DMS53 treated with DMSO at 0.1 percent for 48 hours (cell line): ENCODE data around the gene CDC25B.

Experiments
- DNase-seq: peaks from one replicate; lab custom pipeline; 2025; ENCODE audit not compliant: unreplicated experiment; lab: John Stamatoyannopoulos, UW

CDC25B gene

GRCh38 chr20:3802524-3803239 is 6.6 kb downstream of the CDC25B start:
- DNase-seq = peak; percentile 84

- DNase-seq = no peak
Observed at GRCh38 chr20:3803289-3803688, 7.2 kb downstream of the CDC25B start.

GRCh38 chr20:3803854-3804253 is 7.7 kb downstream of the CDC25B start:
- DNase-seq = no peak

GRCh38 chr20:3804254-3804751 is 8.2 kb downstream of the CDC25B start:
- no peak for DNase-seq

- no peak for DNase-seq
Observed at GRCh38 chr20:3804781-3805180, 8.7 kb downstream of the CDC25B start.

- no peak for DNase-seq
Observed at GRCh38 chr20:3808544-3808943, 12.4 kb downstream of the CDC25B start.

GRCh38 chr20:3811467-3812258 is 15.6 kb downstream of the CDC25B start:
- peak; percentile 91 for DNase-seq

- DNase-seq = no peak
Observed at GRCh38 chr20:3812259-3812681, 16.2 kb downstream of the CDC25B start.

- no peak for DNase-seq
Observed at GRCh38 chr20:3812975-3813847, 17.1 kb downstream of the CDC25B start.

GRCh38 chr20:3813848-3814581 is 17.9 kb downstream of the CDC25B start:
- no peak for DNase-seq

- DNase-seq = no peak
Observed at GRCh38 chr20:3814928-3815495, 18.9 kb downstream of the CDC25B start.

GRCh38 chr20:3815703-3816315 is 19.7 kb downstream of the CDC25B start:
- DNase-seq = no peak

GRCh38 chr20:3818155-3819151 is 22.3 kb downstream of the CDC25B start:
- peak; percentile 88 for DNase-seq

GRCh38 chr20:3819411-3820047 is 23.4 kb downstream of the CDC25B start:
- DNase-seq = no peak

- DNase-seq = peak; percentile 88
Observed at GRCh38 chr20:3820048-3820900, 24.2 kb downstream of the CDC25B start, which contains the start of gene AP5S1. AP5S1 (plus strand) TSS chr20:3820547; CDS start chr20:3822118, 1,571 bp downstream.

- no peak for DNase-seq
Observed at GRCh38 chr20:3820901-3821727, 25.0 kb downstream of the CDC25B start.
